Measurements from ENCODE around the gene TOM1L2. TPM values are rescaled to one million over a fixed set of nuclear protein-coding genes. Genes with fewer than 3 reads are reported as not detected.
A peak's percentile ranks its signal among the peaks of the same experiment; 100 is the strongest.

TOM1L2 gene
- total RNA-seq, 1 donor = 34.1 TPM

GRCh38 chr17:17866897-17867296, 105.3 kb downstream of the TOM1L2 start:
- no peak overlapping the region for H3K4me3 ChIP-seq (ENCODE audit: low read depth, low read length)
- TF ChIP-seq CTCF (IDR thresholded peaks at IDR 0.05; ENCODE audit: insufficient read depth, low read depth, low read length) = no peak
- DNase-seq (ENCODE audit: low read depth) = no peak

- DNase-seq (ENCODE audit: low read depth) = no peak
- no peak for TF ChIP-seq CTCF (IDR thresholded peaks at IDR 0.05; ENCODE audit: insufficient read depth, low read depth, low read length)
- no peak overlapping the region for H3K4me3 ChIP-seq (ENCODE audit: low read depth, low read length)
Observed at GRCh38 chr17:17866425-17866824, 105.8 kb downstream of the TOM1L2 start.

- TF ChIP-seq CTCF (IDR thresholded peaks at IDR 0.05; ENCODE audit: insufficient read depth, low read depth, low read length) = no peak
- DNase-seq (ENCODE audit: low read depth) = no peak
- no peak overlapping the region for H3K4me3 ChIP-seq (ENCODE audit: low read depth, low read length)
Observed at GRCh38 chr17:17865035-17865434, 107.2 kb downstream of the TOM1L2 start.

- no peak for TF ChIP-seq CTCF (IDR thresholded peaks at IDR 0.05; ENCODE audit: insufficient read depth, low read depth, low read length)
- H3K4me3 ChIP-seq (ENCODE audit: low read depth, low read length) = no peak overlapping the region
- DNase-seq (ENCODE audit: low read depth) = no peak
Observed at GRCh38 chr17:17860766-17861107, 111.5 kb downstream of the TOM1L2 start.

GRCh38 chr17:17859909-17860765, 112.1 kb downstream of the TOM1L2 start:
- TF ChIP-seq CTCF (IDR thresholded peaks at IDR 0.05; ENCODE audit: insufficient read depth, low read depth, low read length) = peak; percentile 98
- no peak overlapping the region for H3K4me3 ChIP-seq (ENCODE audit: low read depth, low read length)
- peak; percentile 64 for DNase-seq (ENCODE audit: low read depth)

- H3K4me3 ChIP-seq (ENCODE audit: low read depth, low read length) = no peak overlapping the region
- no peak for DNase-seq (ENCODE audit: low read depth)
- TF ChIP-seq CTCF (IDR thresholded peaks at IDR 0.05; ENCODE audit: insufficient read depth, low read depth, low read length) = no peak
Observed at GRCh38 chr17:17857496-17857895, 114.7 kb downstream of the TOM1L2 start.

GRCh38 chr17:17856386-17856785, 115.8 kb downstream of the TOM1L2 start:
- H3K4me3 ChIP-seq (ENCODE audit: low read depth, low read length) = no peak overlapping the region
- DNase-seq (ENCODE audit: low read depth) = no peak
- no peak for TF ChIP-seq CTCF (IDR thresholded peaks at IDR 0.05; ENCODE audit: insufficient read depth, low read depth, low read length)
